ENCODE data around the gene SMCHD1. TPM values are rescaled to one million over a fixed set of nuclear protein-coding genes. Genes with fewer than 3 reads are reported as not detected.
A peak's percentile ranks its signal among the peaks of the same experiment; 100 is the strongest.
"Not testable (repeated sequence)": the region's sequence is repeated elsewhere in the genome, so short reads cannot be mapped to it uniquely, and the experiment has no call there.

The SMCHD1 gene
- total RNA-seq, 1 experiment from 2014 or later, result 61.0 TPM

- no peak for ATAC-seq
- Histone ChIP-seq H3K27me3 (ENCODE audit: low read length) (no peaks in the 10 kb centered on the region), H4K20me1 (ENCODE audit: low read length) (no peaks in the 10 kb centered on the region), H3K79me2 (ENCODE audit: low read length) (no peaks in the 10 kb centered on the region), H3F3A (ENCODE audit: low read length, unreplicated experiment) (no peaks in the 10 kb centered on the region), H3K4me3 (ENCODE audit: low read length) (no peak overlapping the region), H3K9me3 (ENCODE audit: low read length) (no peaks in the 10 kb centered on the region), H3K4me2 (ENCODE audit: low read length) (no peak overlapping the region), H3K4me1 (ENCODE audit: insufficient read depth, low read length) (no peaks in the 10 kb centered on the region), H3K36me3 (ENCODE audit: low read depth, low read length) (no peaks in the 10 kb centered on the region), H3K27ac (ENCODE audit: low read length) (no peak overlapping the region), H2AFZ (ENCODE audit: low read length) (no peak overlapping the region), H3K9ac (ENCODE audit: low read length) (no peak overlapping the region), H3K9me2 (replicated peaks; ENCODE audit: low read length) (no peaks in the 10 kb centered on the region)
- TF ChIP-seq EZH2 (IDR thresholded peaks at IDR 0.05; ENCODE audit: low read length, unreplicated experiment) (no peak), EZH2phosphoT487 (IDR thresholded peaks at IDR 0.05; ENCODE audit: borderline replicate concordance, low read length) (no peak)
- TF ChIP-seq, protein P1, sequence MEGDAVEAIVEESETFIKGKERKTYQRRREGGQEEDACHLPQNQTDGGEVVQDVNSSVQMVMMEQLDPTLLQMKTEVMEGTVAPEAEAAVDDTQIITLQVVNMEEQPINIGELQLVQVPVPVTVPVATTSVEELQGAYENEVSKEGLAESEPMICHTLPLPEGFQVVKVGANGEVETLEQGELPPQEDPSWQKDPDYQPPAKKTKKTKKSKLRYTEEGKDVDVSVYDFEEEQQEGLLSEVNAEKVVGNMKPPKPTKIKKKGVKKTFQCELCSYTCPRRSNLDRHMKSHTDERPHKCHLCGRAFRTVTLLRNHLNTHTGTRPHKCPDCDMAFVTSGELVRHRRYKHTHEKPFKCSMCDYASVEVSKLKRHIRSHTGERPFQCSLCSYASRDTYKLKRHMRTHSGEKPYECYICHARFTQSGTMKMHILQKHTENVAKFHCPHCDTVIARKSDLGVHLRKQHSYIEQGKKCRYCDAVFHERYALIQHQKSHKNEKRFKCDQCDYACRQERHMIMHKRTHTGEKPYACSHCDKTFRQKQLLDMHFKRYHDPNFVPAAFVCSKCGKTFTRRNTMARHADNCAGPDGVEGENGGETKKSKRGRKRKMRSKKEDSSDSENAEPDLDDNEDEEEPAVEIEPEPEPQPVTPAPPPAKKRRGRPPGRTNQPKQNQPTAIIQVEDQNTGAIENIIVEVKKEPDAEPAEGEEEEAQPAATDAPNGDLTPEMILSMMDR (conservative IDR thresholded peaks at IDR 0.05; ENCODE audit: low read depth, low read length), result no peak
- intact Hi-C loops (cut with micrococcal nuclease), result no loop called here
- ChIA-PET CTCF (no interaction called here), POLR2A (ENCODE audit: unreplicated experiment) (no interaction called here)
- DNase-seq, result no peak
- BruUV-seq (replicated peaks), result no TSS peak
Measured at GRCh38 chr18:2825613-2826175, 170.2 kb downstream of the SMCHD1 start.

DNA sequence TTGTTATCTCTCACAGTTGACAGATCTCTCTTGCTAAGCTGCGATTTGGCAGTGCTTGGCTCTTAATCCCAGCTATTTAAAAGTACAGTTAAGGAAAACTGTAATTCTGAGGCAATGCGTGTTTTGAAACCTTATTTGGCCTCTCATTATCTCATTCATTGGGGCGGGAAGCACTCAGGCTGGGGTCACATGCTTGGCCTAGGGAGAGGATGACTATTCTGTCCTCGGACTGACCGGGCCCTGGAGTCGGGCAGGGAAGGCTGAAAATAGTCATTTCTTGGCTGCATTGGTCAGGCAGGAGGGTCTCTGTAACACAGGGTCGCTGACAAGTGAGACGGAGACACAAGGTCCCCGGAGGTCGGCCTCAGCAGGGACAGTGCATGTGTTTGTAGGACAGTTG lies 171.1 kb downstream of the SMCHD1 start:
- Histone ChIP-seq H3F3A (ENCODE audit: low read length, unreplicated experiment) (no peaks in the 10 kb centered on the region), H3K4me2 (ENCODE audit: low read length) (no peak overlapping the region), H3K9me2 (replicated peaks; ENCODE audit: low read length) (no peaks in the 10 kb centered on the region), H3K36me3 (ENCODE audit: low read depth, low read length) (no peaks in the 10 kb centered on the region), H4K20me1 (ENCODE audit: low read length) (no peaks in the 10 kb centered on the region), H3K27ac (ENCODE audit: low read length) (no peak overlapping the region), H2AFZ (ENCODE audit: low read length) (no peak overlapping the region), H3K4me1 (ENCODE audit: insufficient read depth, low read length) (no peaks in the 10 kb centered on the region), H3K79me2 (ENCODE audit: low read length) (no peaks in the 10 kb centered on the region), H3K9ac (ENCODE audit: low read length) (no peak overlapping the region), H3K9me3 (ENCODE audit: low read length) (no peaks in the 10 kb centered on the region), H3K27me3 (ENCODE audit: low read length) (no peaks in the 10 kb centered on the region), H3K4me3 (ENCODE audit: low read length) (no peak overlapping the region)
- TF ChIP-seq EZH2phosphoT487 (IDR thresholded peaks at IDR 0.05; ENCODE audit: borderline replicate concordance, low read length), result no peak
- TF ChIP-seq, protein P1 (conservative IDR thresholded peaks at IDR 0.05; ENCODE audit: low read depth, low read length), result no peak
- TF ChIP-seq EZH2 (IDR thresholded peaks at IDR 0.05; ENCODE audit: low read length, unreplicated experiment), result no peak
- no TSS peak for BruUV-seq (replicated peaks)
- ChIA-PET POLR2A (ENCODE audit: unreplicated experiment) (no interaction called here), CTCF (no interaction called here)
- intact Hi-C loops (cut with micrococcal nuclease), result no loop called here
- no peak for DNase-seq
- no peak for ATAC-seq

GRCh38 chr18:2827061-2827460 lies 171.5 kb downstream of the SMCHD1 start:
- Histone ChIP-seq H3F3A (ENCODE audit: low read length, unreplicated experiment) (no peaks in the 10 kb centered on the region), H3K79me2 (ENCODE audit: low read length) (no peaks in the 10 kb centered on the region), H3K27me3 (ENCODE audit: low read length) (no peaks in the 10 kb centered on the region), H3K36me3 (ENCODE audit: low read depth, low read length) (no peaks in the 10 kb centered on the region), H3K9ac (ENCODE audit: low read length) (no peak overlapping the region), H3K27ac (ENCODE audit: low read length) (no peak overlapping the region), H3K9me3 (ENCODE audit: low read length) (no peaks in the 10 kb centered on the region), H3K4me1 (ENCODE audit: insufficient read depth, low read length) (no peaks in the 10 kb centered on the region), H3K4me3 (ENCODE audit: low read length) (no peak overlapping the region), H4K20me1 (ENCODE audit: low read length) (no peaks in the 10 kb centered on the region), H2AFZ (ENCODE audit: low read length) (no peak overlapping the region), H3K9me2 (replicated peaks; ENCODE audit: low read length) (no peaks in the 10 kb centered on the region), H3K4me2 (ENCODE audit: low read length) (no peak overlapping the region)
- TF ChIP-seq, protein P1 (conservative IDR thresholded peaks at IDR 0.05; ENCODE audit: low read depth, low read length), result no peak
- TF ChIP-seq EZH2phosphoT487 (IDR thresholded peaks at IDR 0.05; ENCODE audit: borderline replicate concordance, low read length) (no peak), EZH2 (IDR thresholded peaks at IDR 0.05; ENCODE audit: low read length, unreplicated experiment) (no peak)
- DNase-seq, result peak; percentile 22
- CTCF ChIA-PET, result no interaction called here
- peak; percentile 67 for ATAC-seq
- no TSS peak for BruUV-seq (replicated peaks)
- intact Hi-C loops (cut with micrococcal nuclease), result no loop called here
- POLR2A ChIA-PET (ENCODE audit: unreplicated experiment), result no interaction called here

- H3K9ac ChIP-seq (ENCODE audit: low read length); H4K20me1 ChIP-seq (ENCODE audit: low read length); H3F3A ChIP-seq (ENCODE audit: low read length, unreplicated experiment); H3K27ac ChIP-seq (ENCODE audit: low read length); H3K4me1 ChIP-seq (ENCODE audit: insufficient read depth, low read length); H3K4me2 ChIP-seq (ENCODE audit: low read length); H3K9me3 ChIP-seq (ENCODE audit: low read length); ATAC-seq; BruUV-seq (replicated peaks); H2AFZ ChIP-seq (ENCODE audit: low read length); POLR2A ChIA-PET (ENCODE audit: unreplicated experiment); H3K4me3 ChIP-seq (ENCODE audit: low read length); DNase-seq; H3K36me3 ChIP-seq (ENCODE audit: low read depth, low read length); H3K79me2 ChIP-seq (ENCODE audit: low read length); H3K9me2 ChIP-seq (replicated peaks; ENCODE audit: low read length); intact Hi-C loops (cut with micrococcal nuclease); H3K27me3 ChIP-seq (ENCODE audit: low read length); CTCF ChIA-PET: not testable (repeated sequence)
Measured at GRCh38 chr18:2836118-2836517, 180.6 kb downstream of the SMCHD1 start.
